HG03378 (cell line): ENCODE results near the gene NTN3.

Experiments used
- ATAC-seq: cut with Tn5 transposase; IDR thresholded peaks from one replicate; pipeline ENCODE4 v1.9.1; 2021; ENCODE audit warnings: mild to moderate bottlenecking, moderate library complexity; ENCODE audit not compliant: unreplicated experiment

The NTN3 gene

DNA sequence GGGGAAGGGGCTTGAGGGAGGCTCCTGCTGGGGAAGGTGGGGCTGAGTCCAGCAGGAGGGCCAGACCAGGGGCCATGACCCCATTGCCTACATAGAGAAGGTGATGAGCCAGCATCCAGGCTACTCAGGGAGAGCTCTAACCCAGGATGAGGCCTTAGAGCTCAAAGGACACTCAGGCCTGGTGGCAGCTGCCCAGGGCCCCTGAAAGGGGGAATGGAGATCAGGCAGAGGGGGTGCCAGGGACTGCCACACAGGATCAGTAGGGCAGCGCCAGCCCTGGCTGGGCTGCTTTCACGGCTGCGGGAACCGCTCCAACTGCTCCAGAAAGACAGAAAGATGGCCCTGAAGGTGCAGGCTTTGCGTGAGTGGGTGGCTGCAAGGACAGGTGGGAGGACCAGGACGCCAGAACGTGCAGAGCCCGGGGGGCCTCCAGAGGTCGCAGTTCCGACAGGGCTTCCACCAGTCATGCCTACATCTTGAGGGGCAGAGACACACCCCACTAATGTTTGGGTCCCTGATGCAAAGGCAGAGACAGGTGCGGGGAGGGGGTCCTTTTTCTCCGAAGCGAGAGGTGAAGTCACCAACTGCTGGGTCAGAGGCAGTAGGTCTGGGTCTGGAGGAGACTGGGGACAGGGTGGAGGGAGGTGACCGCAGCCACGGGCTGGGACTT is 41.8 kb downstream of the NTN3 start:
- no peak for ATAC-seq

DNA sequence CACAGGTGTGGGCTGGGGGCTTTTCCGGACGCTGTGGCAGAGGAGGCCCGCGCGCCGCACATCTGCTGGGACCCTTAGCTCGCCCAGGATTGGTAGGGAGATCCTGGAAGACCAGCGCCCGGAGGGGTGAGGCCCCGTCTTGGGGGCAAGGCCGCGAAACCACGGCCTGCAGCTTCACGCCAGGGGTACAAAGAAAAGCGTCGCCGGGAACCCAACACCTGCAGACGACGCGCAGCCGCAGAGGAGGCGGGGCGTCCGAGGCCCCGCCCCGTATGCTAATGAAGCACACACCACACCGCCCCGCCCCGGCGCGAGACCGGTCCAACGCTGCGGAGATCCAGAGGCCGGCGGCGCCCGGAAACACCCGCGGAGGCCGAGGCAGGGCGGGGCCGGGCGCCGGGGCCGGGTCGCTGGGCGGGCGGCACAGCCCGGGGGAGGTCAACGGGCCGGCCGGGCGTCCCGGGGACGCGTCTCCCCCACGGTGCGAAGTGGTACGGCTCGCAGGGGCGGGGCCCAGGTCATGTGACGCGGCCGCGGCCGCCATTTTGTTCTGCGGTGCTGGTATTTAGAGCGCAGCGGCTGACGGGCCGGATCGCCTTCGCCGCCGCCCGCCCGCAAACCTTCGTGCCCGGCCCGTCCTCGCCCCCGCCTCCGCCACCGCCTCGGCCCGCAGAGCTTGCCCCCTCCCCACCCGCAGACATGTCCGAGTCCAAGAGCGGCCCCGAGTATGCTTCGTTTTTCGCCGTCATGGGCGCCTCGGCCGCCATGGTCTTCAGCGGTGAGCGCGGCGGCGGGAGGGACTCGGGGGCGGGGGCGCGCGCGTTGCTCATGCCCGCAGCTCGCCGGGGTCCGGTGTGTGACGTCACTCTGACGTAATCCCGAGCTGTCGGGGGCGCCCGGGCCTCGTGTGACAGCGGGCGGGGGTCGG is 42.6 kb downstream of the NTN3 start, which contains the start of gene ATP6V0C:
Gene ATP6V0C, plus strand, starts transcription at position 548 of the 928 bp plus-strand sequence. Its CDS starts 152 bp downstream, at position 700.
- ATAC-seq = peak; percentile 47

DNA sequence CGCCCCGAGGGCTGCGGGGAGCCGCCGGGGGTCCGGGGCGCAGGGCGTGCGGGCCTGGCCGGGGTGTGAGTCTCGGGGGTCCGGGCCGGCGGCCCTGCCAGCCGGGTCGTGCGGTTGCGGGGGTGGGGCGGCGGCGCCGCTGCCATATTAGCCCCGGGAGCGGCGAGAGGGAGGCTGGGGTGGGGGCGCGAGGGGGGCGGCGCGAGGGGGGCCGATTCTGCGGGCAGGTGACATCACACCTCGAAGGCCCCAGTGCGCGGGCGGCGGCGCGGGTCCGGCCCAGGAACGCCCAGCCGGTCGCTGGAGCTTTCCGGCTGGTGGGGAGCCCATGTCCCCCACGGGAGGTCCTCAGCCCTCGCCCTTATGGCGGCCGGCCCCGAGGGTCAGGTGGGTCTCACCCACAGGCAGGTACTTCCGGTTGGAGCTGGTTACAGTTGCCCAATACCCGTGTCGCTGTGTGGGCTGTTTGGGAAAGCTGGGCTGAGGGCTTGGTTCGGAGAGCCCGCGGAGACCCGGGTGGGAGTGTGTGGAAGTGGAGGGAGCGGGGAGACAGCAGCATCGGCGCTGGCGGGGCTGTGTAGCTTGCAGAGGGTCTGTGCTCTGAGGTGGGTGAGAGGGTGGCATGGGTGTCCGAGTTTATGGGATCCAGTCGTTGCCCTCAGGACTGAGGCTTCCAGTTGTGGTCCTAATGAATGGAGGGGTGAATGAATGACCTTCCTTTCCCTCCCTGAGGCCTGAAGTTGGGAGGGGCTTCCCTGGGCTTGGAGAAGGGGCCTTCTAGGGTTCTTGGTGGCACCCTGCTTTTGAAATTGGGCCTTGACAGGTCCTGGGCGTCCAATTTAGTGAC is 43.5 kb downstream of the NTN3 start:
- no peak for ATAC-seq

DNA sequence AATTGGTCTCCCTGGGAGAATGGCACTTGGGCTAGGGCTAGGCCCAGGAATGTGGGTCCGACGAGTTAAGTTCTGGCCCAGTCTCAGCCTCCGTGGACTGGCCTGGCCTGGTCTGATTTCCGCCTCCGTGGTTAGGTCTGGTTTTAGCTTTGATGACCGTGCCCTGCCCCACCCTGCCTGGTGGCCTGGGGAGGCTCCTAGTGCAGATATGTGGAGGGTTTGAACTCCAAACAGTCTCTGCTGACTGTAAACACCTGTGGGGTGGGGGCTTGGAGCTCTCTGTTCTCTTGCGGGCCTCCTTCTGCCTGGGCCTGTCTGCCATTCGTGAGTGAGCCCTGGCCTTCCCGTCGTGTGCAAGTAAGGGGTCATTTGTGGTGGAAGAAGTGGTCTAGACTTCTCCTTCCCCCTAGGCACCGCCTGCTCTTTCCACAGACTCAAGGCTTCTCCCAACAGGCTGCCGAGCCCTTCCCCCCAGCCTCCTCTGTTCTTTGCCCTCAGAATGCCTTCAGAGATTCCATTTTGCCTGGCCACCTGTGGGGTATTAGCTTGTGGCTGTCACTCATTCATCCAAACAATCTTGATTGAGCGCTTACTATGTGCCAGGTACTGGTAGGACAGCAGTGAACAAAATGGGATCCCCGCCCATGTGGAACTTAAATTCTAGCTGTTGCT is 44.2 kb downstream of the NTN3 start:
- ATAC-seq = no peak

DNA sequence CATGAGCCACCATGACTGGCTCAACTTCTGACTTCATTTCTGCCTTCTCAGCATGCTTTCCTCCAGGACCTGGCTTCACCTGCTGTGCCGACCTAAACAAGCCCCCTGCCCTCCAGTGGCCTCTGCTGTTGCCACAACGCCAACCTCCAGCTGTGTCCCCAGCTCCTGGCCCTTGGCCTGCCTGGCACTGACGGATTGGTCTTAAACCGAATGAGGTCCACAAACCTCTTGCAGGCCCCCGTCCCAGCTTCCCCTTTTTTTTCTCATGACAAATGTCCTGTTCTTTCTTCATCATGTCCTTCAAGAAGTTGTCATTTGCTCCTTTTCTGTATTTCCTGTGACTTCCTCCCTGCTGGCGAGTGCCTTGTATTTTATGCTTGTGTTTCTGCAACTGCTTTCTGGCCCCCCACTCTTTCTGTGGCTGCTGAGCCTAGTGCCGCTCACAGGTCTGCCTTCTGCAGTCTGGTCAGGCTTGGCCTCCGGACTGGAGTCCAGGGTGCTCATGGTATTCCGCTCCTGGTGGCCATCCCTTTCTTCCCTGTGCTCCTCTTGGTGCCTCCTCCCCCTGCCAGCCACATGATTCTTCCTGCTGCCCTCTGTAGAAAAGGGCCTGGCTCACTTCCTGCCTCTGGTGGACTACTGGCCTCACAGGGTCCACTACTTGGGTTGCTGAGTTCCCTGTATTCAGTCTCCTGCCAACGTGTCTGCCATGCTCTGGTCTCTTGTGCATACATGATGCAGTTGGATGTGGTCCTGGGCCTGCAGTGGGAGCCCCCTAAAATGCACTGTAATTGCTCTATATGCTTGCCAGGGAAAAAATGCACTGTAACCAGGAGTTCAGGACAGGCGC is 45.5 kb downstream of the NTN3 start:
- ATAC-seq = no peak

DNA sequence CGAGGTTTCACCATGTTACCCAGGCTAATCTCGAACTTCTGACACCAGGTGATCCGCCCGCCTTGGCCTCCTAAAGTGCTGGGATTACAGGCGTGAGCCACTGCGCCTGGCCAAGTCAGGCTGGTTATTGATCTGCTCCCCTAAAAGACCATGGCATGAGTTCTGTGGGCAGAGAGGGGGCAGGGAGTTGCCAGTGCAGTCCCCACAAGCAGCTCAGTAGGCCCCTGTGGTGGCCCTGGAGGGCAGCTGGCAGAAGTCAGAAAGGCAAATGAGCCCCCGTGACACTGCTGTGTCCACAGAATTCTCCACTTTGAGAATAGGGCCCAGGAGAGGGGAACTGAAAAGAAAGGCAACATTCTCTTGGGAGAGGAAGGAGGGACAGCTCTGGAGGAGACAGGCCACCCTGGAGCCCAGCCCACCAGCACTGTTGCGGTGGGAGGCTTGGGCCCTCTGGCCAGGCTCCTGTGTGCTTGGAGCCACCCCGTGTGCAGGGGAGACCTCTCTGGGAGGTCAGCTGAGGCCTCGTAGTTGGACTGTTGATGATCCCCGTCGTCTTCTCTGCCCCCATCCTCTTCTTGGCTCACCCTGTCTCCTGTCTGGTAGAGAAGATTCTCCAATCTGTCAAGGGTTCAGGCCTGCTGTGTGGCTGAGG is 47.0 kb downstream of the NTN3 start:
- no peak for ATAC-seq

DNA sequence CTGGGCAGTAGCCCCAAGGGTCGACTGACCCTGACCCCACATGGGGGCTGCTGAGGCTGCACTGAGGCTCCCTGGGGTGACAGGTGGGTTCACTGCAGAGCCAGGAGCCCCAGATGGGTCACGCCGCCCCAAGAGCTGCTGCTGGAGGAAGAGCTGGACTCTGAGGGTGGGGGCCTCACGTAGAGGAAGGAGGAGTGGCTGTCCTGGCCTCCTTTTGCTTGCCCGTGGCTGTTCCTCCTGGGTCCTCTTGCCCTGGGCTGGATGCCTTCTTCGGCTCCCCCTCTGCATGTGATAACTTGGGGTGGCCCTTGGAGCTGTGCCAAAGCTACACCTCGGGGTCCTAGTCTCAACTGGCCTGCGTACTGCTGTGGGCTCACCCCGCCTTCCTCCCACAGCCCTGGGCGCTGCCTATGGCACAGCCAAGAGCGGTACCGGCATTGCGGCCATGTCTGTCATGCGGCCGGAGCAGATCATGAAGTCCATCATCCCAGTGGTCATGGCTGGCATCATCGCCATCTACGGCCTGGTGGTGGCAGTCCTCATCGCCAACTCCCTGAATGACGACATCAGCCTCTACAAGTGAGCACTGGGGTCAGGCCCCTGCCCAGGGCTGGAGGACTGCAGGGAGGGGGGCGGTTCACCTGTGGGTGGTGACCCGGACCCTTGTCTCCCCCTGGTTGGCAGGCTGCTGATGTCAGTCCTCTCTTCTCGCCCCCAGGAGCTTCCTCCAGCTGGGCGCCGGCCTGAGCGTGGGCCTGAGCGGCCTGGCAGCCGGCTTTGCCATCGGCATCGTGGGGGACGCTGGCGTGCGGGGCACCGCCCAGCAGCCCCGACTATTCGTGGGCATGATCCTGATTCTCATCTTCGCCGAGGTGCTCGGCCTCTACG is 48.0 kb downstream of the NTN3 start:
- ATAC-seq = no peak

DNA sequence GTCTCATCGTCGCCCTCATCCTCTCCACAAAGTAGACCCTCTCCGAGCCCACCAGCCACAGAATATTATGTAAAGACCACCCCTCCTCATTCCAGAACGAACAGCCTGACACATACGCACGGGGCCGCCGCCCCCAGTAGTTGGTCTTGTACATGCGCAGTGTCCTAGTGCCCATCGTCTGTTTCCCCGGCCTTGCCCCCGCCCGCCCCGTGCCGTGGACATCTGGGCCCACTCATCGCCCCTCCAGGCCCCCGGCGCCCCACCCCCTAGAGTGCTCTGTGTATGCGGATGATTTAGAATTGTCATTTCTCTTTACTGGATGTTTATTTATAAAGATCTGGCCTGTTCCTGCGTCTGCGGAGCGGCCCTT is 48.6 kb downstream of the NTN3 start:
- ATAC-seq = no peak

DNA sequence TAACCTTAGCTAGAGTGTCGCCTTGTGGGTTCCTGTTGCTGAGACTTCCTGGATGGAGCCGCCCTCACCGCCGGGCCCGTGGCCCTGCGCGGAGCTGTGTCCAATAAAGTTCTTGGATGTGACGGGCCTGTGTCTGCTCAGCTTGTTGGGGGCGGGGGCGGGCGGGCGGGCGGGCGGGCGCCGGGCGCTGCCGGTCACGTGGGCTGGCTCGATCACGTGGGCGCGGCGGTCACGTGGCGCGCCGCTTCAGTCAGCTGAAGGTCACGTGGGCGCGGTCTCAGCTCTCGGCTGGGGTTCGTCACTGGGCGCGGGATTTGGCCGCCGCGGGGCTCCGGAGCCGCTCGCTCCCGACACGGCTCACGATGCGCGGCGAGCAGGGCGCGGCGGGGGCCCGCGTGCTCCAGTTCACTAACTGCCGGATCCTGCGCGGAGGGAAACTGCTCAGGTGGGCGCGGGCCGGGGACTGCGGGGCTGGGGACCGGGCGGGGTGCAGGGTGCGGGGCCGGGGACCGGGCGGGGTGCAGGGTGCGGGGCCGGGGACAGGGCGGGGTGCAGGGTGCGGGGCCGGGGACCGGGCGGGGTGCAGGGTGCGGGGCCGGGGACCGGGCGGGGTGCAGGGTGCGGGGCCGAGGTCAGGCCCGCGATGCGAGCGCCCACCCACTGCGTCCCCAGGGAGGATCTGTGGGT is 49.1 kb downstream of the NTN3 start, which contains the start of gene AMDHD2:
Gene AMDHD2, plus strand, starts transcription at position 275 of the 687 bp plus-strand sequence. Its CDS starts 88 bp downstream, at position 363.
- no peak for ATAC-seq

DNA sequence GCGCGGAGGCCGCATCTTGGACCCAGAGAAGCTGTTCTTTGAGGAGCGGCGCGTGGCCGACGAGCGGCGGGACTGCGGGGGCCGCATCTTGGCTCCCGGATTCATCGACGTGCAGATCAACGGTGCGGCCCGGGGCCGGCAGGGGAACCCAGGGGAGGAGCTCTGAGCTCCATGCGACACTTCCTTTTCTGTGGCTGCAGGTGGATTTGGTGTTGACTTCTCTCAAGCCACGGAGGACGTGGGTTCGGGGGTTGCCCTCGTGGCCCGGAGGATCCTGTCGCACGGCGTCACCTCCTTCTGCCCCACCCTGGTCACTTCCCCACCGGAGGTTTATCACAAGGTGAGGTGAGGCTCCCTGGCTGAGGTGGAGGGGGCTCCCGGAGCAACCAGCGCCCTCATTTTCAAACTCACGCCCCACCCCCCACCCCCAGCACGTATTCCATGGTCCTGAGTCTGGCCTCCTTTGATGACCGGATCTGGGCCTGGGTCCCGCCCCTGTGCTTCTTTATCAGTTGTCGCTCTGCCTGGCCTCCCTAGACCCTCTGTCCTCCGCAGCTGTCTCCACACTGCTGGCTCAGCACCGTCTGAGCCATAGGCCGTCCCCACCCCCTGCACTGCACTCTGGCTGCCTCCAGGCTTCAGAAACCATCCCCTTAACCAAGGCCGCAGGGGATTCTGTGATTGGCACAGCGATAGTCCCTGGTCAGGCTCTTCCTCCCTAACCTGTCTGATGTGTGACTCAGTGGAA is 49.9 kb downstream of the NTN3 start:
- no peak for ATAC-seq
